ENCODE measurements around the gene PSMD7. TPM values are rescaled to one million over a fixed set of nuclear protein-coding genes. Genes with fewer than 3 reads are reported as not detected.

The PSMD7 gene
- 79.8 and 104 TPM in 2 replicates for total RNA-seq

DNA sequence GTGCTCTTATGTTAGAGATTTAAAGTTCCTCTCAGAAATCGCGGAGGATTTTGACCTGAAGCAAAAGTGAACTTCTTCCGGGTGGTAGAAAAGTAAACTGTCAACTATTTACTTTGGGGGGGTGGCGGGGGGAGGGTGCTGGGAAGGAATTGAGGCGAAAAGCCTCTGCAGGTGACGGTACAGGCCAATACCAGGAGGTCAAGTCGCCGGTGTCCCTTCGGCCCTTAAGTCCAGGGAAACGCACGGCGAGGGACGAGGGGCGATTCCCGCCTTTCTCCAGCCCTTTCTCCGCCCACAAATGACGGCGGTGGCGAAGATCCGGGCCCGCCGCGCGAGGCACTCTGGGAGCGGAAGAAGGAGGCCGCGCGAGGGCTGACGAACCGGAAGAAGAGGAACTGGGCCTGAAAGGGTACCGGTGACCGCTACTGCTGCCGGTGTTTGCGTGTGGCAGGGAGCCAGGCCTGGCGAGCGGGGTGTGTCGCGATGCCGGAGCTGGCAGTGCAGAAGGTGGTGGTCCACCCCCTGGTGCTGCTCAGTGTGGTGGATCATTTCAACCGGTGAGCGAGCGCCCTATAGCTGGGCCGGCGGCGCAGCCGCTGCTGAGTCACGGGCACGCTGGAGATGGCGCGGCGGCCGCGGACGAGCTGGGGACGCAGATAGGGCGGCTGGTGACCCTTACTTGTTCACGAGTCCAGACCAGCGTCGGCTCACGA lies at the start of gene PSMD7:
Gene PSMD7, plus strand, starts transcription at position 383 of the 713 bp plus-strand sequence. Its CDS starts 101 bp downstream, at position 484.
- Histone ChIP-seq H3K27me3 (ENCODE audit: control insufficient read depth, insufficient read depth, low read length) (no peaks in the 10 kb centered on the region), H3K36me3 (ENCODE audit: control insufficient read depth, insufficient read depth, low read length) (peaks cover 19% of the 10 kb centered on the region), H3K4me3 (ENCODE audit: low read depth, low read length) (peak within 1 kb of the TSS; percentile 95)
- FAIRE-seq (no peak), DNase-seq (ENCODE audit: low read depth) (peak; percentile 72)
- TF ChIP-seq, protein P1, sequence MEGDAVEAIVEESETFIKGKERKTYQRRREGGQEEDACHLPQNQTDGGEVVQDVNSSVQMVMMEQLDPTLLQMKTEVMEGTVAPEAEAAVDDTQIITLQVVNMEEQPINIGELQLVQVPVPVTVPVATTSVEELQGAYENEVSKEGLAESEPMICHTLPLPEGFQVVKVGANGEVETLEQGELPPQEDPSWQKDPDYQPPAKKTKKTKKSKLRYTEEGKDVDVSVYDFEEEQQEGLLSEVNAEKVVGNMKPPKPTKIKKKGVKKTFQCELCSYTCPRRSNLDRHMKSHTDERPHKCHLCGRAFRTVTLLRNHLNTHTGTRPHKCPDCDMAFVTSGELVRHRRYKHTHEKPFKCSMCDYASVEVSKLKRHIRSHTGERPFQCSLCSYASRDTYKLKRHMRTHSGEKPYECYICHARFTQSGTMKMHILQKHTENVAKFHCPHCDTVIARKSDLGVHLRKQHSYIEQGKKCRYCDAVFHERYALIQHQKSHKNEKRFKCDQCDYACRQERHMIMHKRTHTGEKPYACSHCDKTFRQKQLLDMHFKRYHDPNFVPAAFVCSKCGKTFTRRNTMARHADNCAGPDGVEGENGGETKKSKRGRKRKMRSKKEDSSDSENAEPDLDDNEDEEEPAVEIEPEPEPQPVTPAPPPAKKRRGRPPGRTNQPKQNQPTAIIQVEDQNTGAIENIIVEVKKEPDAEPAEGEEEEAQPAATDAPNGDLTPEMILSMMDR (IDR thresholded peaks at IDR 0.05; ENCODE audit: insufficient read depth, low read length, severe bottlenecking) = no peak

DNA sequence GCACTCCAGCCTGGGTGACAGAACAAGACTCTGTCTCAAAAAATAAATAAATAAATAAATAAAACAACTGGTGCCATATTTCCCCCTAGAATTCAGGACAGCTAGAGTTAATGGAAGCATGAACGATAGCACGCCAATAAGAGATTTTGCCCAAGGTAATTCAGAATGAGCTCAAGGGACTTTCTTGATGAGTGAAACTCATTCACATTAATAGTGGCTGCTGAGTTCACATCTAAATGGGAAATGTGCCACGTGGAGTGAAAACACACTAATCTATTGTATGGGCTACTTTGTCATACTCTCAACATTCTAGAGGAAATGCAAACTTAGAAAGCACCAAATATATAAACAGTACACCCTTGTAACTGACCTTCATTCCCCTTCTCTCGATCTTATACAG lies 47.4 kb upstream of the PSMD7 start:
- no peaks in the 10 kb centered on the region for H3K27me3 ChIP-seq (ENCODE audit: control insufficient read depth, insufficient read depth, low read length)
- H3K4me3 ChIP-seq (ENCODE audit: low read depth, low read length) = no peak overlapping the region
- no peak for FAIRE-seq
- H3K36me3 ChIP-seq (ENCODE audit: control insufficient read depth, insufficient read depth, low read length) = no peaks in the 10 kb centered on the region
- TF ChIP-seq, protein P1 (IDR thresholded peaks at IDR 0.05; ENCODE audit: insufficient read depth, low read length, severe bottlenecking) = no peak
- DNase-seq (ENCODE audit: low read depth) = no peak

DNA sequence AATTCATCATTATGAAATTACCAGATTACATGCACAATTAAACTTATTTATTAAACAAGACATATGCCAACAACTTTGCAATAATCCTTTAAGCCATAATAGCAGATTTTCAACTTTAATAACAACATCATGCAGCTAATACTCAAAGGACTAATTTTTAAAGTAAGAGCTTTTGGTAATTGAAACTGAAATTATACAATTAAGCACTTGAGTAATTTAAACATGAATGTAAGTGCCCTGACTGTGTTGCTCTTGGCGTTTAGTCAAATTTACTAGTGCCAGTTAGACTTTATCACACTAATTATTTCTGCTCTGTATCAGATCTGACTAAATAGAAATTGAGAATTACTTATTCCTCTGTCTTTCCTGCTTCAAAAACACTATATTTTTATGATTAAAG lies 46.8 kb upstream of the PSMD7 start:
- FAIRE-seq (no peak), DNase-seq (ENCODE audit: low read depth) (no peak)
- H3K27me3 ChIP-seq (ENCODE audit: control insufficient read depth, insufficient read depth, low read length) = no peaks in the 10 kb centered on the region
- H3K36me3 ChIP-seq (ENCODE audit: control insufficient read depth, insufficient read depth, low read length) = no peaks in the 10 kb centered on the region
- TF ChIP-seq, protein P1 (IDR thresholded peaks at IDR 0.05; ENCODE audit: insufficient read depth, low read length, severe bottlenecking) = no peak
- H3K4me3 ChIP-seq (ENCODE audit: low read depth, low read length) = no peak overlapping the region

DNA sequence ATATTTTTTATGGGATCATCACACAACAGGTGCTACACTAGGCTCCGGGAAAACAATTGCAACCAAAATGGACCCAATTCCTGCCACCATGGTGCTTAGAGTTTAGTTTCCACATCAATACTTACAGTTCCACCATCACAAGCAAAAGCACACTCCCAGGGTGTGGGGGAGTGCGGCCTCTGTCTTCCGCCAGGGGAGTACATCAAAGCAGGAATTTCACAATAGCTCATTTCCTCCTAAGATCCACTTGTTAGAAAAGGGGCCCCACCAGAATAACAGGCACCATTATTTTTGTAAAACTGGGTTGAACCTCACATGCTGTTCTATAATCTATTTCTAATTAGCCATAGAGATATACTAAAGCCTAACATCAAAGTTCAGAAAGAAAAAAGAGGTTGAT lies 44.3 kb upstream of the PSMD7 start:
- TF ChIP-seq, protein P1 (IDR thresholded peaks at IDR 0.05; ENCODE audit: insufficient read depth, low read length, severe bottlenecking) = no peak
- H3K4me3 ChIP-seq (ENCODE audit: low read depth, low read length) = no peak overlapping the region
- DNase-seq (ENCODE audit: low read depth) = no peak
- no peaks in the 10 kb centered on the region for H3K27me3 ChIP-seq (ENCODE audit: control insufficient read depth, insufficient read depth, low read length)
- H3K36me3 ChIP-seq (ENCODE audit: control insufficient read depth, insufficient read depth, low read length) = no peaks in the 10 kb centered on the region
- no peak for FAIRE-seq

GRCh38 chr16:74253161-74253938 lies 43.3 kb upstream of the PSMD7 start:
- H3K27me3 ChIP-seq (ENCODE audit: control insufficient read depth, insufficient read depth, low read length) = no peaks in the 10 kb centered on the region
- DNase-seq (ENCODE audit: low read depth) = no peak
- no peak overlapping the region for H3K4me3 ChIP-seq (ENCODE audit: low read depth, low read length)
- FAIRE-seq = no peak
- TF ChIP-seq, protein P1 (IDR thresholded peaks at IDR 0.05; ENCODE audit: insufficient read depth, low read length, severe bottlenecking) = no peak
- H3K36me3 ChIP-seq (ENCODE audit: control insufficient read depth, insufficient read depth, low read length) = no peaks in the 10 kb centered on the region

Data from bronchial epithelial cell (primary cell).